Measurements from ENCODE around the gene CAMTA1. TPM values are rescaled to one million over a fixed set of nuclear protein-coding genes. Genes with fewer than 3 reads are reported as not detected.
A peak's percentile ranks its signal among the peaks of the same experiment; 100 is the strongest.

CAMTA1 gene
- total RNA-seq, 4 donors from 2014 or later, result 45.3 to 68.9 (median 62.0) TPM

- no peak for DNase-seq (ENCODE audit: low spot score)
- peak; percentile 68 for ATAC-seq (ENCODE audit: low FRiP score)
- no peak for TF ChIP-seq CTCF (IDR thresholded peaks at IDR 0.05)
Observed at GRCh38 chr1:7549277-7550161, 764.3 kb downstream of the CAMTA1 start.

- ATAC-seq (ENCODE audit: low FRiP score), result no peak
- no peak for DNase-seq (ENCODE audit: low spot score)
Observed at GRCh38 chr1:7550261-7550865, 765.1 kb downstream of the CAMTA1 start.

GRCh38 chr1:7550981-7551380, 765.7 kb downstream of the CAMTA1 start:
- no peak for DNase-seq (ENCODE audit: low spot score)
- no peak for ATAC-seq (ENCODE audit: low FRiP score)
- no peak for TF ChIP-seq CTCF (IDR thresholded peaks at IDR 0.05)

More at GRCh38 chr1:7550261-7550865, 765.1 kb downstream of the CAMTA1 start:
- no peak for TF ChIP-seq CTCF (IDR thresholded peaks at IDR 0.05)

- ATAC-seq (ENCODE audit: low FRiP score), result no peak
- TF ChIP-seq CTCF (IDR thresholded peaks at IDR 0.05), result no peak
- DNase-seq (ENCODE audit: low spot score), result no peak
Observed at GRCh38 chr1:7551442-7551841, 766.2 kb downstream of the CAMTA1 start.

GRCh38 chr1:7552402-7552801, 767.1 kb downstream of the CAMTA1 start:
- TF ChIP-seq CTCF (IDR thresholded peaks at IDR 0.05), result no peak
- ATAC-seq (ENCODE audit: low FRiP score) (peak; percentile 72), DNase-seq (ENCODE audit: low spot score) (no peak)

- no peak for TF ChIP-seq CTCF (IDR thresholded peaks at IDR 0.05)
- ATAC-seq (ENCODE audit: low FRiP score) (no peak), DNase-seq (ENCODE audit: low spot score) (no peak)
Observed at GRCh38 chr1:7553042-7553690, 767.9 kb downstream of the CAMTA1 start.

Data from omental fat pad (tissue), 4 donors.